HL-60 (cell line): ENCODE measurements around the gene OR2A7.
"Not testable (repeated sequence)": the region's sequence is repeated elsewhere in the genome, so short reads cannot be mapped to it uniquely, and the experiment has no call there.

Source experiments
- DNase-seq, 2 experiments: peaks; one replicate each; pipeline ENCODE4 v3.0.0-alpha.2; 2010 to 2020; ENCODE audit warnings: low read depth in 1 of 2, low spot score in 1 of 2
- H3K27ac ChIP-seq: fragments of 250-450 bp; sonication (Bioruptor Pico); replicated peaks from 2 replicates; pipeline ENCODE4 v1.5.1; 2020; ENCODE audit warnings: mild to moderate bottlenecking, moderate library complexity
- H3K27me3 ChIP-seq: fragments of 250-450 bp; sonication (Bioruptor Pico); 2 replicates; pipeline ENCODE4 v1.5.1; 2021; ENCODE audit warnings: mild to moderate bottlenecking, moderate library complexity; ENCODE audit not compliant: insufficient read depth, poor library complexity, severe bottlenecking
- H3K4me3 ChIP-seq: replicated peaks from 2 replicates; pipeline ENCODE4 v1.5.1; 2011; ENCODE audit warnings: mild to moderate bottlenecking, control low read depth, low read length; ENCODE audit not compliant: insufficient read depth

The OR2A7 gene

DNA sequence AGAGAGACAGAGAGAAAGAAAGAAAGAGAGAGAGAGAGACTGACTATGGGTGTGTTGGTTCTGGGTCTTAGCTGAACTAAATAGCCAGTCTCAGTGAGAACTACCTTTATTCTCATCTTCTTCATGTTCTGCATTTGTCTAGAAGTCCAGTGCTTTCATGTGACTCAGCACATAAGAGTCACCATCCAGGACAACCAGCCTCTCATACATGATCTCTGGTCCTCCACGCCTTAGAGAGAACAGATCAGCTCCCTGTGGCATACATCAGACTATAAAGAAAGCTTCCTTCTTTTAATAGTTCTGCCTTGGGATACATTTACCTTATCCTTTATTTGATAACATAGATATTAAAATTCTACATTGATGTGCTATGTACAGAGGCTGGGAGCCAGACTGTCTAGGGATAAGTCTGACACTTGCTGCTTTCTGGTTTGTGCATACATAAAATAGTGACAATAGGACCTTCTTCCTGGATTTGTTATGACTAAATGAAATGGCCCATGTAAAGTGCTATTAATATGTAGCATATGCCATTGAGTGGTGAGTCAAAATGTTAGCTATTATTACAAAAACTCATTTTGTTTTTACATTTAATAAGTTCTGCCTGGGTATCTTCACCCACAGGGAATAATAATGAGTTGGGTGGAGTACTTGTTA, 16.8 kb downstream of the OR2A7 start:
- H3K27ac ChIP-seq, H3K27me3 ChIP-seq, H3K4me3 ChIP-seq, DNase-seq: not testable (repeated sequence)

GRCh38 chr7:144246967-144247366, 17.6 kb downstream of the OR2A7 start:
- not testable (repeated sequence) for DNase-seq, H3K27me3 ChIP-seq, H3K27ac ChIP-seq, H3K4me3 ChIP-seq

DNA sequence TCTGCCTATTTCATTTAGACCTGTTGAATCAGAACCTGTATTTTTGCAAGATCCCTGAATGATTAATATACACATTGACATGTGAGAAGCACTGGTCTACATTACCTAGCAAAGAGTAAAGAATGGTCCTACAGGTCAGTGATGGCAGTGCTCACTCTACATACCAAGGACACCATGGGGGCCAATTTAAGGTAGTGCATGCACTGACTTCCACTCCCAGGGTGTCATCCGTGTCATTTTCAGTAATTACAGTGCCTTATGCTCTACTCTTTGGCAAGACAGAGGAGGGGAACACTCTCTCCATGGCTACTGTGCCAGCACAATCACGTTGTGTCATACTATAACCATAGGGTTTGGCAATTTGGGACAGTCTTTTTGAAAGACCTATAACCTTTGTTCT, 19.2 kb downstream of the OR2A7 start:
- not testable (repeated sequence) for H3K27me3 ChIP-seq, H3K27ac ChIP-seq, H3K4me3 ChIP-seq, DNase-seq

GRCh38 chr7:144239365-144239764, 25.2 kb downstream of the OR2A7 start, which contains the start of gene OR2A42:
Gene OR2A42, minus strand, starts transcription at chr7:144239605. Its CDS starts 6,762 bp downstream, at chr7:144232843.
- DNase-seq, H3K27ac ChIP-seq, H3K27me3 ChIP-seq, H3K4me3 ChIP-seq: not testable (repeated sequence)

DNA sequence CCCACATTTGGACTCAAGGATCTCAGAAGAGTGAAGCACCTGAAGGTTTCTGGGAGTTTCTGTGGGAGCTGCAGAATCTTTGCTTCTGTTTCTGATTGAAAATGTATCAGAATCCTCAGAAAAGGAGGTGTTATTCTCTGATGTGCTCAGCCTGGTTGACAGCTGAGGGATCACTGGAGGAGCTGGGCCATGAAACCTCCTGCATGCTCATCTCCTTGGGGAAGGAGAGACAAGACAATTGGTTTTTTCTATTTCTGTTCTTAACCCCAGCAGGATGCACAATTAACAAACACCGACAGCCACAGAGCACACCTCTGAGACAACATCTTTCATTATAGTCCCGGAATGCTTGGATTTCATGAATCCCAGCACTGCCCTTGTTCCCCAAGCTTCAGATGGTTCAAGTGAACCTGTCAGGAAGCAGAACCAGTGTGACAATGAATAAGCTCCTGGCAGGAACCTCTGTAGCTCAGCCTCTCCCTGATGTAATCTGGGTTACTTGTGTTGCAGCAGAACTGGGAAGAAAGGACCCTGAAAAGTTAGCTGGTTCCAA, 26.0 kb downstream of the OR2A7 start:
- not testable (repeated sequence) for H3K27ac ChIP-seq, H3K4me3 ChIP-seq, DNase-seq, H3K27me3 ChIP-seq

DNA sequence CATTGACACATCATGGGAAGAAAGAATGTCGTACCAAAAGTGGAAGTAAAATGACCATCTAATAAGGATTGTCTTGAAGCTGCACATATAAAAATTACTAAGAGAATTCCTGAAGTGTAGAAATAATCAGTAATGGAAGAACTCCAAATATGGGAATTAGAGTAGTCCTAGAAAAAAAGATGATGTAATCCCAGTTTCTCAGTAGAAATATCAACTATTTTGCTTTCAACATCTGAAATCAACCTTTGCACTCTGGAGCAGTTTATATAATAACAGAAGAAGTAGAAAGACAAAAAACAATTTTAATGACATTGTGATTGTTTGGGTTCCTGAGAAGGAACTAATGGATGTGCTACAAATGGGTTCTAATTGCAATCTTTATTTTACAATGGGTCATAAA, 31.6 kb downstream of the OR2A7 start:
- H3K27me3 ChIP-seq, DNase-seq, H3K27ac ChIP-seq, H3K4me3 ChIP-seq: not testable (repeated sequence)

GRCh38 chr7:144231027-144231426, 33.6 kb downstream of the OR2A7 start:
- H3K27ac ChIP-seq, DNase-seq, H3K4me3 ChIP-seq, H3K27me3 ChIP-seq: not testable (repeated sequence)

DNA sequence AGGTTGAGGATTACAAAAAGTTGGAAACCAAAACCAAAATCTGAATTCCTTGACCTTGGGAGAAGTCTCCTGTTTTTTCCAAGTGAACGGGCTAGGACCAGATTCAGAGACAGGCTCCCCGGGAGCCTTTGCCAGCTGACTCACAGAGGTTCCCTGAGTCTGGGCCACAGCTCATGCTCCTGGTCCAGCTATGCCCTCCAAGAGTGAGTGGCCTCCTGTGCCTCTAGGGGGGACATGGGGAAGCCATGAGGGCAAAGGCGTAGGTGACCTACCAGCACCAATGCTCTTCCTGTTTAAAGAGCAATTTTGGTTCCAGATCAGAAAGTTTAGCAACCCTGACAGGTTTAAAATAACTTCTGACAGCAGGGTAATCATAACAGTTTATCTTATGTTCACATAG, 35.8 kb downstream of the OR2A7 start:
- not testable (repeated sequence) for DNase-seq, H3K27ac ChIP-seq, H3K27me3 ChIP-seq, H3K4me3 ChIP-seq

DNA sequence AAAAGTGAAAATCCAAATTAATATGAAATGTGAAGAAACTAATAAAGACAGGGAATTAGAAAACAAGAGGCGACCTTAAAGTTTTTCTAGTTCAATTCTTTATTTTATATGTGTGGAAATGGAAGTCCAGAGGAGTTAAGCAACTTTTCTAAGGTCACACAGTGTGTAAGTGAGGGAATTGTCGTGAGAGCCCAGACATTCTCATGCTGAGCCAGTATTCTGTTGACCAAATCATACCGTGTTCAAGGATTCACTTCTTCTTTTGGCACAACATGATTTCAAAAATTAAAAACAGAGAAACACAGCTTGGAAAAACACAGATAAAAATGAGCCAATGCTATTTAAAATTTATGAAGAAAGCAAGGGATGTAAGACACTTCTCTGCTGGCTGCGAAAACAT, 37.7 kb downstream of the OR2A7 start:
- not testable (repeated sequence) for H3K27me3 ChIP-seq, DNase-seq, H3K4me3 ChIP-seq, H3K27ac ChIP-seq

GRCh38 chr7:144223675-144224074, 40.9 kb downstream of the OR2A7 start:
- H3K27me3 ChIP-seq, DNase-seq: not testable (repeated sequence)

DNA sequence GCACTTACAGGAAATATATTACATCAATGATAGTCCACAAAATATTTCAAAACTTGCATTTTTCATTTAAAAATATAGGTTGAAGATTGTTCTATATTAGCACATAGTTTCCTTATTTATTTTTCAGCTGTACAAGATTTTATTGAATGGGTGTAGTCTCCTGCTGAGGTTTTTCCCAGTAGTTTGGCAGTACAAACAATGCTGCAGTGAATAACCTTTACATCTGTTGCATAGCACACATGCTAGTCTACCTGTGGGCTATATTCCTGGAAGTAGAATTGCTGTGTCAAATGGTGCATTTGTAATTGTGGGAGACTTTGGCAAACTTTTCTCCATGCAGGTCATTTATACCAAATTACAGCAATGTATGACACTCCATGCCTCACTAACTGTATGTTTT, 44.1 kb downstream of the OR2A7 start:
- H3K4me3 ChIP-seq, H3K27ac ChIP-seq, DNase-seq, H3K27me3 ChIP-seq: not testable (repeated sequence)

More at GRCh38 chr7:144223675-144224074, 40.9 kb downstream of the OR2A7 start:
- not testable (repeated sequence) for H3K4me3 ChIP-seq, H3K27ac ChIP-seq

DNA sequence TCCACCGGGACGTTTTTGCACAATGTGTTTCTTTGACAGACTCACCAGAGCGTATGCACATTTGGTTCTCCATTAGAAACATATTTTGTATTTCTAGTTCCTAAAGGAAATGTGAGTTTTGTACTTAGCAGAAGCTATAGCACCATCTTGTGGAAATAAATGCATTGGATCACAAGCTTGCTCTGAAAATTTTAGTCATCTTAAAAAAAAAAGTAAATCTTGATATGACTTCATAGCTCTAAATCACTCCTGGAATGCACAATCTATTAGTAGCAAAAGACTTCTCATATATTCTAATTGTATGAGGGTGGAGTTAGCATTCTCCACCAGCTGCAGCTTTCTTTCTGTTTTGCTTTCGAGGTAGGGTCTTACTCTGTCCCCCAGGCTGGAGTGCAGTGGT, 45.4 kb downstream of the OR2A7 start:
- not testable (repeated sequence) for H3K27ac ChIP-seq, H3K27me3 ChIP-seq, DNase-seq, H3K4me3 ChIP-seq

- H3K27ac ChIP-seq, H3K4me3 ChIP-seq, DNase-seq, H3K27me3 ChIP-seq: not testable (repeated sequence)
These were observed 46.0 kb downstream of the OR2A7 start for GRCh38 chr7:144218581-144218980.

DNA sequence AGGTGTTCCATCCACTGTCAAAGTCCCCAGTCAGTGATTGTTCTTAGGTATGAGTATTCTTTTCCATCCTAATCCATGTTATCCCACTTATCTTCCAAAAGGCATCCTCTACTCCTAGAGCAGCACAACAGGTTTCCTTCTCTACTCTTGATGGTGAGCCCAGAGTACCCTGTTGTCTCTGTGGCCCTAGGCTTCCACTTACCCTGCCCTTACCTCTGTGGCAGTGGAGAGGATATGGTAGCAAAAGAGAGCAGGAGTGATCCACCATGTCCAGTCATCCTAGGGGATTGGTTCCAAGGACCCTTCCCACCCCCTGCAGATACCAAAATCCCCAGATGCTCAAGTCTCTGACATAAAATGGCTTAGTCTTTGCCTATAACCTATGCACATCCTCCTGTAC, 47.4 kb downstream of the OR2A7 start:
- not testable (repeated sequence) for H3K4me3 ChIP-seq, H3K27me3 ChIP-seq, H3K27ac ChIP-seq, DNase-seq
